DND-41 (cell line): ENCODE results near the gene HOXB7.

ENCODE experiments used
- ATAC-seq: fragments of 200-7000 bp; cut with Tn5 transposase; 3 replicates; pipeline ENCODE4 v1.9.1; 2021; ENCODE audit warnings: low read depth; ENCODE audit not compliant: insufficient read depth
- DNase-seq: peaks from one replicate; pipeline ENCODE4 v3.0.0-alpha.2; 2020
- H2AFZ ChIP-seq: 2 replicates; pipeline ENCODE4 v1.6.0; 2012; ENCODE audit warnings: low read depth, low read length
- H3K27ac ChIP-seq: 2 replicates; pipeline ENCODE4 v1.5.1; 2012; ENCODE audit warnings: low read length, inconsistent platforms
- H3K27me3 ChIP-seq: fragments of 200-600 bp; sonication (generic); 2 replicates; pipeline ENCODE4 v1.6.0; 2012; ENCODE audit warnings: low read length, mild to moderate bottlenecking, inconsistent platforms; ENCODE audit not compliant: insufficient read depth, poor library complexity
- H3K36me3 ChIP-seq: 2 replicates; pipeline ENCODE4 v1.5.1; 2012; ENCODE audit warnings: low read length, inconsistent platforms; ENCODE audit not compliant: insufficient read depth
- H3K4me1 ChIP-seq: 2 replicates; pipeline ENCODE4 v1.5.1; 2012; ENCODE audit warnings: mild to moderate bottlenecking, low read length; ENCODE audit not compliant: insufficient read depth
- H3K4me2 ChIP-seq: 2 replicates; pipeline ENCODE4 v1.6.0; 2012; ENCODE audit warnings: mild to moderate bottlenecking, moderate library complexity, low read length, inconsistent platforms; ENCODE audit not compliant: insufficient read depth
- H3K4me3 ChIP-seq, 2 experiments: fragments of 200-600 bp in 1 of 2; shearing (Covaris generic) in 1 of 2; 2 replicates each; pipeline ENCODE4 v1.5.1; 2012 to 2016; ENCODE audit warnings: inconsistent platforms in 2 of 2, low read length in 2 of 2, mild to moderate bottlenecking in 2 of 2, low read depth in 1 of 2, moderate library complexity in 1 of 2
- H3K79me2 ChIP-seq: 2 replicates; pipeline ENCODE4 v1.6.0; 2012; ENCODE audit warnings: low read length, inconsistent platforms; ENCODE audit not compliant: insufficient read depth
- H3K9ac ChIP-seq: 2 replicates; pipeline ENCODE4 v1.6.0; 2012; ENCODE audit warnings: low read depth, mild to moderate bottlenecking, inconsistent platforms, low read length, moderate library complexity
- H3K9me3 ChIP-seq: 2 replicates; pipeline ENCODE4 v1.5.1; 2012; ENCODE audit warnings: low read length, moderate library complexity, mild to moderate bottlenecking, inconsistent platforms; ENCODE audit not compliant: insufficient read depth, severe bottlenecking
- H4K20me1 ChIP-seq: 2 replicates; pipeline ENCODE4 v1.6.0; 2012; ENCODE audit warnings: low read length; ENCODE audit not compliant: insufficient read depth
- CTCF ChIP-seq: IDR thresholded peaks from 2 replicates; pipeline ENCODE4 v1.5.1; 2012; ENCODE audit warnings: borderline replicate concordance, low read length, moderate library complexity, mild to moderate bottlenecking; ENCODE audit not compliant: poor library complexity, severe bottlenecking; ENCODE audit errors: extremely low read depth
- EZH2 ChIP-seq: IDR thresholded peaks from 3 replicates; pipeline ENCODE4 v1.6.1; 2012; ENCODE audit warnings: borderline replicate concordance, low read depth, mild to moderate bottlenecking, moderate library complexity, low read length, inconsistent platforms; ENCODE audit not compliant: severe bottlenecking

Gene HOXB7

GRCh38 chr17:48558831-48559121 lies 52.0 kb downstream of the HOXB7 start:
- H3K4me2 ChIP-seq = no peak overlapping the region
- no peak overlapping the region for H3K9ac ChIP-seq
- no peak for DNase-seq
- H2AFZ ChIP-seq = no peak overlapping the region
- TF ChIP-seq EZH2 (no peak), CTCF (no peak)
- no peaks in the 10 kb centered on the region for H3K4me1 ChIP-seq
- no peaks in the 10 kb centered on the region for H3K79me2 ChIP-seq
- ATAC-seq = no peak
- no peak overlapping the region for H3K27ac ChIP-seq
- H3K9me3 ChIP-seq = no peaks in the 10 kb centered on the region
- no peak overlapping the region for H3K4me3 ChIP-seq
- peaks cover 8% of the 10 kb centered on the region; the same call in 1 of the 2 replicates for H4K20me1 ChIP-seq
- no peaks in the 10 kb centered on the region for H3K36me3 ChIP-seq
- peaks cover 55% of the 10 kb centered on the region for H3K27me3 ChIP-seq

DNA sequence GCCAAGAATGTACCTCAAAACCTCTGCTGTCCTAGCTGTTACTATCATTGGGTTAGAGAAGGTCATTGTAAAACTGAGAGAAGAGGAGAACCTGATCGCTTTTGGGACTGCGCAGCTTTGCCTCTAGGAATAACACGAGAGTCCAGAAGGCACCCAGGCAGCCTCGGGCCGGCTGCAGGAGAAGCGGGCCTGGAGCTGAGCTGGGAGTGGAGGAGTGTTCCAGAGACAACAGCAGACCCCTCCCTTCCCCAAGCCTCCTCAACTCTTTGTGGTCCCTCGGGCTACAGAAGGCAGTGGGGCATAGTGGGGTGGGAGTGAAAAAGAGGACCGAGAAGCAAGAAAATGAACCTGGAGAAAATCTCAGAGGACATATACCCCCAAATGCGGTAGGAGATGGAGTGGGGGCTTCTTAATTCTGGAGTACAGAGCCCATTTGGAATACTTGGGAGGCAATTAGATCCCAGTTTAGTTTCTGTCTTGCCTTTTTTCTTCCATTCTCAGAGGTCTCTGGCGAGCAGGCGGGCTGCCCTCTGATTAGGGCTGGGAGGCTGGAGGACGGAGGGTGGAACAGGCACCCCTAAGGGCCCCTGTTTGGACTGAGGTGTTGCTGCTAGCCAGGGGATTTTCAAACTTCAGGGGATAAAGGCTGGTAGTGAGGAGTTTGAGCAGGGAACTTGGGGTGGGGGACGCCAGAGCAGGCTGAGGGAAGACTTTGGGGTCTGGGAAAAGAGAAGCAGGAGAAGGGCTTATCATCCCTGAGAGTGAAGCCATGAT lies 52.6 kb downstream of the HOXB7 start:
- 0 out of 2 replicates have a peak, but pooled peaks cover 2% of the 10 kb centered on the region for H4K20me1 ChIP-seq
- H3K79me2 ChIP-seq = no peaks in the 10 kb centered on the region
- H3K4me3 ChIP-seq = no peak overlapping the region
- TF ChIP-seq CTCF (no peak), EZH2 (no peak)
- no peaks in the 10 kb centered on the region for H3K4me1 ChIP-seq
- peaks cover 55% of the 10 kb centered on the region for H3K27me3 ChIP-seq
- H3K36me3 ChIP-seq = no peaks in the 10 kb centered on the region
- no peak overlapping the region for H3K9ac ChIP-seq
- ATAC-seq (no peak), DNase-seq (no peak)
- H2AFZ ChIP-seq = no peak overlapping the region
- H3K9me3 ChIP-seq = no peaks in the 10 kb centered on the region
- no peak overlapping the region for H3K4me2 ChIP-seq
- no peak overlapping the region for H3K27ac ChIP-seq
